Measurements from ENCODE around the gene NDE1.
"Not testable (repeated sequence)": the region's sequence is repeated elsewhere in the genome, so short reads cannot be mapped to it uniquely, and the experiment has no call there.

The NDE1 gene

DNA sequence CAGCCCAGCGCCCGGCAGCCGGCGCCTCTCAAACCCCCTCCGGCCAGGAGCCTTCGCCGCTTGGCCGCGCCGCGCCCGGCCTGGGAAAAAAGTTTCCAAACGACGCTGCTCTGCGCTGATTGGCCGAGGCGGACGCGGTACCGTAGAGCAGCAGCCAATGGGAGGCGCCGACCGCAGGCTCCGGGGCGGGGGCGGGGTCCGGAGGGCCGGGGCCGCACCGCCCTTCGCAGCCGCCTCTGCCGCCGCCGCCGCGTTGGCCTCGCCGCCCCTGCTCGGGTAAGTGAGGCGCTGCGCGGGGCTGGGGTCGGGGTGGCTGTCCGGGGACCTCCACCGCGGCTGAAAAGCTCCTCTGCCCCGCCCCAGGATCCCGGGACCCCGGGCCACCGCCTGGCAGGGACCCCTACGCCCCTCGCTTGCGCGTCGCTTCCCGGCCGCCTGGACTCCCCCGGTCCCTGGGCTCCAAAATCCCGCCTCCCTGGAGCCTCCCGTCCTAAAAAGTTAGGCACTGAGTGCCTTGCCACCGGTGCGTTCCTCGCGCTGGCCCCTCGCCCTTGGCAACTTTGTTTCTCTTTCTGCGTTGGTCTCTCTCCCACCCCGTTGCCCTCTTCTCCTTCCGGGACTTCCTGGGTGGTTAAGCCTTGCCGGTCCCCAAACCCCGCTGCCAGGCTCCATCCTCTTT lies at the start of gene NDE1:
Gene NDE1, plus strand, starts transcription at position 227 of the 679 bp plus-strand sequence. CDS start 14,534 bp downstream, outside the sequence.
- H3K27me3 Mint-ChIP-seq: peaks cover 10% of the 10 kb centered on the region
- no peaks in the 10 kb centered on the region for H3K9me3 Mint-ChIP-seq
- peak within 1 kb of the TSS; percentile 96 for H3K27ac Mint-ChIP-seq
- peaks cover 45% of the 10 kb centered on the region for H3K4me1 Mint-ChIP-seq
- DNase-seq: peak; percentile 93
- peaks cover 28% of the 10 kb centered on the region for H3K36me3 Mint-ChIP-seq
- CTCF ChIA-PET: no interaction called here
- peak within 1 kb of the TSS; percentile 94 for H3K4me3 Mint-ChIP-seq

- no peak for DNase-seq
- no peaks in the 10 kb centered on the region for H3K4me1 Mint-ChIP-seq
- H3K9me3 Mint-ChIP-seq: no peaks in the 10 kb centered on the region
- H3K27ac Mint-ChIP-seq: no peak overlapping the region
- CTCF ChIA-PET: no interaction called here
- H3K27me3 Mint-ChIP-seq: no peaks in the 10 kb centered on the region
- peaks cover 75% of the 10 kb centered on the region for H3K36me3 Mint-ChIP-seq
- H3K4me3 Mint-ChIP-seq: no peak overlapping the region
Observed at GRCh38 chr16:15601212-15601879, 48.7 kb upstream of the NDE1 start.

GRCh38 chr16:15602285-15603044 lies 47.6 kb upstream of the NDE1 start:
- H3K4me3 Mint-ChIP-seq: no peak overlapping the region
- H3K36me3 Mint-ChIP-seq: peaks cover 71% of the 10 kb centered on the region
- no peaks in the 10 kb centered on the region for H3K9me3 Mint-ChIP-seq
- no peaks in the 10 kb centered on the region for H3K27me3 Mint-ChIP-seq
- no peak for DNase-seq
- H3K4me1 Mint-ChIP-seq: no peaks in the 10 kb centered on the region
- no peak overlapping the region for H3K27ac Mint-ChIP-seq
- CTCF ChIA-PET: no interaction called here

DNA sequence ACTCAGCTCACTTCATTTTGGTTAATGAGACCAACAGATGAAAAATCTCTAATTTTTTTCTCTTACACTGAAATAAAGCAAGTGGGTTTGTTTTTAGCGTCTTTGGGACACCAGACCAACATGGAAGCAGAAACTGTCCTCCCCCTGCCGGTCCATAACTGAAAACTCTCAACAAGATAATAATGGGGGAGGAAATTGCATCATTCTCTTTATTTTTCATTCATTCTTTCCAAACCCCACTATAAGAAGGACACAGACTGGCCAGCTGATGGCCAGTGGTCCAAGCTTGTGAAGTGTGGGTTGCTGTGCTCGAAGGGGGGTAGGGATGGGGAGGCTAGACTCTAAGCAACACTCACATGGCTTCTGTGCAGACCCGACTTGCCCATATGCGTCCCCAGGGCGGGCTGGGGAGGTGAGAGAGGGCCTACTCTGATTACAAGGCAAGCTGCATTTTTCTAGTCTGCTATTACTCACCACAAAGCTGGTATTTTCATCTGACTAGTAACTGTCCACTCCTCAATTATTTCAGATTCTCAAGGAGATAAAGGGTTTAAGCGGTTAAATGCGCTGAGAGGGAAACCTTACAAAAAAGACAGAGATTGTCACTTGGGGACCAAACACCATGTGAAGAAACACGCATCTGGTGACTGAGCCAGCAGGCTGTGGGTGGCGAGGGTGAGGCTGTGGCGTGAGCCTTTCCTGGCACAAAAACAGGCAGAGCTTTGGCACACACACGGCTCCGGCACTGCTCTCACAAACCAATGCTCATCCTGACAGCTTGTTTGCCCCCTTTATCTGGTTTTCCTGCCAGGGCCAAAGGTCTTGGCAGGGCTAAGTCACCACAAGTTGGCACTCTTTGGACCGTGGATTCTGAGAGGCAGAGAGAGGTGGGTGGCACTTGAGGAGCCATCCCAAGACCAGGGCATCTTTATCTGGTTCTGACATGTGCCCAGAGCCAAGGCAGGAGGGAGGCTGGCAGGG lies 45.3 kb upstream of the NDE1 start:
- no peak for DNase-seq
- H3K9me3 Mint-ChIP-seq: no peaks in the 10 kb centered on the region
- no peak overlapping the region for H3K27ac Mint-ChIP-seq

GRCh38 chr16:15605839-15606517 lies 44.1 kb upstream of the NDE1 start:
- Mint-ChIP-seq H3K36me3 (peaks cover 75% of the 10 kb centered on the region), H3K4me1 (no peaks in the 10 kb centered on the region), H3K27ac (peak overlapping the region; percentile 28), H3K4me3 (no peak overlapping the region), H3K9me3 (no peaks in the 10 kb centered on the region), H3K27me3 (no peaks in the 10 kb centered on the region)
- DNase-seq: no peak
- CTCF ChIA-PET: interaction anchor here (0.6 kb wide), 1 partner anchor 181 kb away, joined by 3 read pairs; no protein-coding TSS in a partner anchor

More for the DNA sequence above, 45.3 kb upstream of the NDE1 start:
- no peak overlapping the region for H3K4me3 Mint-ChIP-seq
- no peaks in the 10 kb centered on the region for H3K4me1 Mint-ChIP-seq
- CTCF ChIA-PET: no interaction called here
- H3K27me3 Mint-ChIP-seq: no peaks in the 10 kb centered on the region
- peaks cover 75% of the 10 kb centered on the region for H3K36me3 Mint-ChIP-seq

- peak overlapping the region; percentile 76 for H3K27ac Mint-ChIP-seq
- no peaks in the 10 kb centered on the region for H3K27me3 Mint-ChIP-seq
- CTCF ChIA-PET: no interaction called here
- DNase-seq: no peak
- peaks cover 71% of the 10 kb centered on the region for H3K36me3 Mint-ChIP-seq
- no peaks in the 10 kb centered on the region for H3K4me1 Mint-ChIP-seq
- no peak overlapping the region for H3K4me3 Mint-ChIP-seq
- no peaks in the 10 kb centered on the region for H3K9me3 Mint-ChIP-seq
Observed at GRCh38 chr16:15606518-15607220, 43.4 kb upstream of the NDE1 start.

- H3K4me1 Mint-ChIP-seq, H3K9me3 Mint-ChIP-seq, H3K27me3 Mint-ChIP-seq, H3K4me3 Mint-ChIP-seq, DNase-seq, CTCF ChIA-PET: not testable (repeated sequence)
- H3K36me3 Mint-ChIP-seq: peaks cover 69% of the 10 kb centered on the region
- H3K27ac Mint-ChIP-seq: peak overlapping the region; percentile 76
Observed at GRCh38 chr16:15607221-15607699, 42.8 kb upstream of the NDE1 start.

DNA sequence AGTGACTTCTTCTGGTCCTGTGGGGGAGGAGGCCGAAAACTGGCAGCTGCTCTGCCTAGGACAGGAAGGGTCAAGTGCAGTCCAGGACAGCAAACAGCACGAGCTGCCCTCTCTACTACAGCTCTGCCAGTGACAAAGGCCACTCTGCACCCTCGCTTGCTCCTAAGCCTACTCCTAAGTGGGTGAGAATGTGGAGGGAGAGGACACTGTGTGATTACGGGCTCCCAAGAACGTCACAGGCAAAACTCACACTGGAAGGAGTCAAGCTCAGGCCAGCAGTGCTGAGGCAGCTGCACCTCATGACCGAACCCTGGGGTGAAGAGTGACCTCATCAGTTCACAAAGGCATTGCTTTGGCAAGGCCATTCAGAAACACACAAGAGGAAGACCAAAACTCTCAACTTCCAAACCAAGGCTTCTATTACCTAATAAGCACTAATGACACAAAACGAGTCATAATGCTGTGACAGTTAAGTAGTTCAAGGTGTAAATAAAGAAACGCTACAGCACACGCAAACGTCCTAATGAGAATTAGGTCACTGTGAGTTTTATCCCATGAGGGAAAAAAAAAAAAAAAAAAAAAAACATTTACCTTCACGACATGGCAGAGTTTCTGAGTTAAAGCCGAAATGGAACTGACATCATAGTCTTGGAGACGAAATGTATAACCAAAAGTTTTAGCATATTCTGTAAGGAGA lies 42.2 kb upstream of the NDE1 start:
- Mint-ChIP-seq H3K27me3 (no peaks in the 10 kb centered on the region), H3K4me1 (no peaks in the 10 kb centered on the region), H3K27ac (peak overlapping the region; percentile 49), H3K9me3 (no peaks in the 10 kb centered on the region), H3K4me3 (no peak overlapping the region), H3K36me3 (peaks cover 70% of the 10 kb centered on the region)
- CTCF ChIA-PET: no interaction called here
- no peak for DNase-seq

- Mint-ChIP-seq H3K4me1 (no peaks in the 10 kb centered on the region), H3K27ac (no peak overlapping the region), H3K9me3 (no peaks in the 10 kb centered on the region), H3K27me3 (no peaks in the 10 kb centered on the region), H3K36me3 (peaks cover 68% of the 10 kb centered on the region), H3K4me3 (no peak overlapping the region)
- DNase-seq: no peak
- CTCF ChIA-PET: interaction anchor here (0.8 kb wide), 1 partner anchor 33 kb away, joined by 3 read pairs; no protein-coding TSS in a partner anchor
Observed at GRCh38 chr16:15608398-15609285, 41.4 kb upstream of the NDE1 start.

GRCh38 chr16:15609286-15609649 lies 40.8 kb upstream of the NDE1 start:
- no peaks in the 10 kb centered on the region for H3K4me1 Mint-ChIP-seq
- H3K9me3 Mint-ChIP-seq: no peaks in the 10 kb centered on the region
- no peak for DNase-seq
- peaks cover 68% of the 10 kb centered on the region for H3K36me3 Mint-ChIP-seq
- CTCF ChIA-PET: interaction anchor here (0.8 kb wide), 1 partner anchor 33 kb away, joined by 3 read pairs; no protein-coding TSS in a partner anchor
- no peak overlapping the region for H3K27ac Mint-ChIP-seq
- H3K27me3 Mint-ChIP-seq: no peaks in the 10 kb centered on the region
- no peak overlapping the region for H3K4me3 Mint-ChIP-seq

DNA sequence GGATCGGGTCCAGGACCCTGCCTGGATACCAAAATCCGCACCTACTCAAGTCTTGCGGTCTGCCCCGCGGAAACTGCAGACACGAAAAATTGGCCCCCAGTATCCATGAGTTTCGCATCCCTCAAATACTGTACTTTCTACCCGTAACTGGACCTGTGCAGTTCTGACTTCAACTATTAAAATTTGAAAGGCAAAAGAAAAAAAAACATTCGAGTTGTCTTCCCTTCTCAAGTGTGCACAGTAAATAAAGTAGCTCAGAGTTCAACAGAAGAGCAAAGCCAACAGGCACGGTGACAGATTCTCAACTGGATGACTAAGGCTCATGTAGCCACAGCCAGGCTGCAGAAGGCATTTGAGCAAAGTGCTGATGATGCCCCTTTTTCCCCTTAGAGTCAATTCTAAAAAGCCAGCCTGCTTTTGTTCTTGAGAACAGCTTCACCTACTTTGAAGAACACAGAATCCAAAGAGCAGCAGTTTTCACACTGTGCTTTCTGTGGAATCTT lies 39.6 kb upstream of the NDE1 start:
- Mint-ChIP-seq H3K4me1 (no peaks in the 10 kb centered on the region), H3K4me3 (no peak overlapping the region), H3K27ac (no peak overlapping the region), H3K9me3 (no peaks in the 10 kb centered on the region), H3K36me3 (peaks cover 70% of the 10 kb centered on the region), H3K27me3 (no peaks in the 10 kb centered on the region)
- CTCF ChIA-PET: no interaction called here
- DNase-seq: no peak
